Keratinocyte (primary cell): ENCODE data around the gene GALNS. TPM values are rescaled to one million over a fixed set of nuclear protein-coding genes. Genes with fewer than 3 reads are reported as not detected.

Experiments
- DNase-seq: peaks from one replicate; pipeline ENCODE4 v3.0.0-alpha.2; 2011; ENCODE audit warnings: low read depth, missing footprints, low spot score
- FAIRE-seq: peaks from 2 replicates; lab custom pipeline; 2011; peaks lifted over from hg19 to GRCh38; lab: Jason Lieb, UNC
- H2AFZ ChIP-seq: 2 replicates; pipeline ENCODE4 v1.6.0; 2012; ENCODE audit warnings: low read length, control low read depth, inconsistent platforms; ENCODE audit not compliant: control insufficient read depth
- H3K27ac ChIP-seq: 2 replicates; pipeline ENCODE4 v1.5.1; 2011; ENCODE audit warnings: low read length; ENCODE audit not compliant: control insufficient read depth, insufficient read depth
- H3K27me3 ChIP-seq: 3 replicates; pipeline ENCODE4 v1.6.0; 2011; ENCODE audit warnings: low read length; ENCODE audit not compliant: control insufficient read depth, insufficient read depth; ENCODE audit errors: extremely low read depth
- H3K36me3 ChIP-seq, 2 experiments: 2 replicates in 1 of 2; 3 replicates in 1 of 2; pipeline ENCODE4 v1.5.1; 2011; ENCODE audit warnings: low read length in 2 of 2, mild to moderate bottlenecking in 1 of 2; ENCODE audit not compliant: control insufficient read depth in 2 of 2, insufficient read depth in 2 of 2; ENCODE audit errors: extremely low read depth in 1 of 2
- H3K4me1 ChIP-seq: 3 replicates; pipeline ENCODE4 v1.5.1; 2011; ENCODE audit warnings: low read length; ENCODE audit not compliant: control insufficient read depth, insufficient read depth; ENCODE audit errors: extremely low read depth
- H3K4me2 ChIP-seq: 3 replicates; pipeline ENCODE4 v1.6.0; 2011; ENCODE audit warnings: low read depth, low read length; ENCODE audit not compliant: control insufficient read depth, insufficient read depth; ENCODE audit errors: extremely low read depth
- H3K4me3 ChIP-seq, 3 experiments: fragments of 200-600 bp in 1 of 3; sonication (generic) in 1 of 3; 2 replicates in 2 of 3; 3 replicates in 1 of 3; pipeline ENCODE4 v1.5.1; 2011 to 2016; ENCODE audit warnings: low read length in 3 of 3, mild to moderate bottlenecking in 3 of 3, control low read depth in 2 of 3, inconsistent platforms in 1 of 3, low read depth in 1 of 3, mixed read lengths in 1 of 3, mixed run types in 1 of 3, moderate library complexity in 1 of 3; ENCODE audit not compliant: control insufficient read depth in 2 of 3, insufficient read depth in 2 of 3; ENCODE audit errors: extremely low read depth in 1 of 3
- H3K79me2 ChIP-seq: 2 replicates; pipeline ENCODE4 v1.6.0; 2012; ENCODE audit warnings: low read length; ENCODE audit not compliant: control insufficient read depth, insufficient read depth
- H3K9ac ChIP-seq: 3 replicates; pipeline ENCODE4 v1.6.0; 2011; ENCODE audit warnings: low read length; ENCODE audit not compliant: control insufficient read depth, insufficient read depth; ENCODE audit errors: extremely low read depth
- H3K9me1 ChIP-seq: 3 replicates; pipeline ENCODE4 v1.6.0; 2011; ENCODE audit warnings: low read length; ENCODE audit not compliant: control insufficient read depth, insufficient read depth; ENCODE audit errors: extremely low read depth
- H3K9me3 ChIP-seq: 2 replicates; pipeline ENCODE4 v1.5.1; 2012; ENCODE audit warnings: low read depth, low read length; ENCODE audit not compliant: control insufficient read depth
- H4K20me1 ChIP-seq: 3 replicates; pipeline ENCODE4 v1.6.0; 2011; ENCODE audit warnings: low read length; ENCODE audit not compliant: control insufficient read depth, insufficient read depth; ENCODE audit errors: extremely low read depth
- CTCF ChIP-seq, 3 experiments: IDR thresholded peaks in 1 of 3; conservative IDR thresholded peaks in 1 of 3; optimal IDR thresholded peaks in 1 of 3; 2 replicates in 2 of 3; 3 replicates in 1 of 3; pipeline versions ENCODE3 to v1.5.1; 2011; ENCODE audit warnings: low read length in 3 of 3, mild to moderate bottlenecking in 3 of 3, moderate library complexity in 2 of 3, control low read depth in 1 of 3, inconsistent platforms in 1 of 3; ENCODE audit not compliant: insufficient read depth in 2 of 3; ENCODE audit errors: extremely low read depth in 1 of 3
- EZH2 ChIP-seq: IDR thresholded peaks from one replicate; pipeline ENCODE4 v1.6.1; 2012; ENCODE audit warnings: inconsistent platforms, mild to moderate bottlenecking, low read length, moderate library complexity
- dilution Hi-C: fragments of 300-500 bp; cut with MboI; formaldehyde crosslinking; loops from one replicate; pipeline ENCODE4 v1.7.0; 2020; ENCODE audit warnings: low sequenced_read_pairs; ENCODE audit not compliant: extremely low pct_ligation_motif_present
- polyA plus RNA-seq, 5 experiments: library from polyadenylated mRNA; depleted of rRNA in 3 of 5; stranded (reverse) in 3 of 5; stranded (forward) in 1 of 5; unstranded in 1 of 5; fragments of >200 nt; gene quantifications; 1 replicate in 1 of 5; 2 replicates in 3 of 5; 3 replicates in 1 of 5; pipeline versions ENCODE4 v1.2.1 to v1.2.3, GENCODE V29; 2011 to 2012; ENCODE audit warnings: missing spikeins in 2 of 5, low read depth in 1 of 5, low replicate concordance in 1 of 5

Gene GALNS
- polyA plus RNA-seq, 1 donor (not counting 4 experiments of a cell fraction or from before 2014, with no cell fraction given) = 8.3 TPM

- peaks cover 59% of the 10 kb centered on the region for H4K20me1 ChIP-seq
- DNase-seq (peak; percentile 83), FAIRE-seq (no peak)
- no peak overlapping the region for H3K27ac ChIP-seq
- no peaks in the 10 kb centered on the region for H3K9me3 ChIP-seq
- TF ChIP-seq EZH2 = no peak
- TF ChIP-seq CTCF (optimal IDR thresholded peaks at IDR 0.05 in 1 of 3, IDR thresholded peaks at IDR 0.05 in 1 of 3, conservative IDR thresholded peaks at IDR 0.05 in 1 of 3; ENCODE audit: extremely low read depth in 1 of 3, insufficient read depth in 2 of 3, low read length in 3 of 3) = no peak
- no peaks in the 10 kb centered on the region for H3K27me3 ChIP-seq
- H3K9ac ChIP-seq = no peak overlapping the region
- peak overlapping the region; percentile 31 for H3K4me2 ChIP-seq
- peaks cover 95% of the 10 kb centered on the region for H3K79me2 ChIP-seq
- peaks cover 11% of the 10 kb centered on the region for H3K9me1 ChIP-seq
- H2AFZ ChIP-seq = no peak overlapping the region
- peaks cover 18 to 24% of the 10 kb centered on the region in 2 experiments for H3K36me3 ChIP-seq
- H3K4me3 ChIP-seq = no peak overlapping the region
- peaks cover 37% of the 10 kb centered on the region for H3K4me1 ChIP-seq
- dilution Hi-C loops = loop anchor here (25.0 kb wide), 1 partner anchor 103 kb away; the partner anchor contains the start of genes CYBA and MVD
These were observed 91.8 kb downstream of the GALNS start for GRCh38 chr16:88764913-88765349.

GRCh38 chr16:88764080-88764479 lies 92.7 kb downstream of the GALNS start:
- dilution Hi-C loops = loop anchor here (25.0 kb wide), 1 partner anchor 102 kb away; the partner anchor contains the start of genes CYBA and MVD

More at GRCh38 chr16:88764080-88764479, 92.7 kb downstream of the GALNS start:
- H3K79me2 ChIP-seq = peaks cover 95% of the 10 kb centered on the region
- H3K36me3 ChIP-seq = peaks cover 22 to 24% of the 10 kb centered on the region in 2 experiments
- FAIRE-seq (no peak), DNase-seq (no peak)
- no peak overlapping the region for H2AFZ ChIP-seq
- H3K4me1 ChIP-seq = peaks cover 30% of the 10 kb centered on the region
- no peak overlapping the region for H3K27ac ChIP-seq
- no peaks in the 10 kb centered on the region for H3K27me3 ChIP-seq
- no peaks in the 10 kb centered on the region for H3K9me3 ChIP-seq
- TF ChIP-seq EZH2 (no peak), CTCF (optimal IDR thresholded peaks at IDR 0.05 in 1 of 3, IDR thresholded peaks at IDR 0.05 in 1 of 3, conservative IDR thresholded peaks at IDR 0.05 in 1 of 3; ENCODE audit: extremely low read depth in 1 of 3, insufficient read depth in 2 of 3, low read length in 3 of 3) (no peak)
- H3K4me3 ChIP-seq = no peak overlapping the region
- peaks cover 8% of the 10 kb centered on the region for H3K9me1 ChIP-seq
- peaks cover 59% of the 10 kb centered on the region for H4K20me1 ChIP-seq
- no peak overlapping the region for H3K9ac ChIP-seq
- H3K4me2 ChIP-seq = no peak overlapping the region

Other genes starting within 250 kb of the GALNS start
- gene IL17C, start 218.4 kb downstream of the GALNS start, polyA plus RNA-seq = not detected in 3 replicates
- gene CYBA, start 205.9 kb downstream of the GALNS start, polyA plus RNA-seq = 4.4 to 22.7 TPM (median 7.7 TPM) in 3 replicates
- gene MVD, start 193.9 kb downstream of the GALNS start, polyA plus RNA-seq = 59.6 to 85.7 TPM (median 70.6 TPM) in 3 replicates
- not detected in 3 replicates for gene SNAI3, start 170.4 kb downstream of the GALNS start, polyA plus RNA-seq
- gene RNF166, start 150.5 kb downstream of the GALNS start, polyA plus RNA-seq = 3.2 to 4.7 TPM (median 3.4 TPM) in 3 replicates
- 6.3 to 10.0 TPM (median 7.4 TPM) in 3 replicates for gene CTU2, start 150.4 kb downstream of the GALNS start, polyA plus RNA-seq
- gene PIEZO1, start 71.7 kb downstream of the GALNS start, polyA plus RNA-seq = 62.8 to 136 TPM (median 120 TPM) in 3 replicates
- gene CDT1, start 53.2 kb downstream of the GALNS start, polyA plus RNA-seq = 1.0 to 4.9 TPM (median 2.0 TPM) in 3 replicates
- gene APRT, start 45.0 kb downstream of the GALNS start, polyA plus RNA-seq = 91.4 to 177 TPM (median 106 TPM) in 3 replicates
- 49.5 to 170 TPM (median 139 TPM) in 3 replicates for gene TRAPPC2L, start 180 bp upstream of the GALNS start, polyA plus RNA-seq
- gene PABPN1L, start 9.7 kb upstream of the GALNS start, polyA plus RNA-seq = not detected in 3 replicates
- gene CBFA2T3, start 120.3 kb upstream of the GALNS start, polyA plus RNA-seq = 0.08 to 0.24 TPM (median 0.18 TPM) in 3 replicates
- 9.8 to 13.4 TPM (median 11.2 TPM) in 3 replicates for gene ACSF3, start 236.9 kb upstream of the GALNS start, polyA plus RNA-seq